Transverse colon (tissue), 4 donors: ENCODE results near the gene IMMP2L. TPM values are rescaled to one million over a fixed set of nuclear protein-coding genes. Genes with fewer than 3 reads are reported as not detected.

Experiments used
- DNase-seq: peaks from one replicate; pipeline ENCODE4 v3.0.0-alpha.2; 2019
- H3K27ac ChIP-seq, 4 donors: fragments of 200-600 bp; sonication (generic); 2 replicates each; pipeline ENCODE4 v1.5.1; 2016 to 2018; ENCODE audit warnings: inconsistent platforms in 4 of 4
- H3K27me3 ChIP-seq: fragments of 200-600 bp; sonication (generic); 2 replicates; pipeline ENCODE4 v1.5.1; 2017; ENCODE audit warnings: inconsistent platforms
- H3K36me3 ChIP-seq, 4 donors: fragments of 200-600 bp; sonication (generic); 2 replicates each; pipeline ENCODE4 v1.5.1; 2017 to 2019; ENCODE audit warnings: inconsistent platforms in 4 of 4
- H3K4me1 ChIP-seq, 4 donors: fragments of 200-600 bp; sonication (generic); 2 replicates each; pipeline ENCODE4 v1.5.1; 2017 to 2020; ENCODE audit warnings: inconsistent platforms in 4 of 4
- H3K4me3 ChIP-seq, 4 donors: fragments of 200-600 bp; sonication (generic); 1 replicate in 1 of 4; 2 replicates in 3 of 4; pipeline versions ENCODE4 v1.5.1 to v1.6.1; 2017 to 2019; ENCODE audit warnings: inconsistent platforms in 4 of 4
- H3K9me3 ChIP-seq, 2 donors: fragments of 200-600 bp; sonication (generic); 2 replicates each; pipeline ENCODE4 v1.5.1; 2017 to 2019; ENCODE audit warnings: inconsistent platforms in 2 of 2
- CTCF ChIP-seq, 5 experiments: fragments of 200-600 bp in 3 of 5; fragments of 450-650 bp in 2 of 5; sonication (generic) in 3 of 5; IDR thresholded peaks; 1 replicate in 2 of 5; 2 replicates in 3 of 5; pipeline ENCODE4 v1.5.1; 2016 to 2017; ENCODE audit warnings: antibody characterized with exemption in 5 of 5, inconsistent platforms in 3 of 5, mild to moderate bottlenecking in 2 of 5, moderate library complexity in 1 of 5
- EP300 ChIP-seq: sonication (generic); formaldehyde crosslinking; IDR thresholded peaks from one replicate; pipeline ENCODE4 v1.6.1; 2017; ENCODE audit warnings: antibody characterized with exemption, low read depth
- POLR2A ChIP-seq: fragments of 450-650 bp; IDR thresholded peaks from one replicate; pipeline ENCODE4 v1.6.1; 2016; ENCODE audit warnings: antibody characterized with exemption, mild to moderate bottlenecking, moderate library complexity
- POLR2AphosphoS5 ChIP-seq, 3 donors: sonication (generic); formaldehyde crosslinking; IDR thresholded peaks; one replicate each; pipeline ENCODE4 v1.6.1; 2016; ENCODE audit warnings: antibody characterized with exemption in 3 of 3
- WGBS, 2 donors: methylation state at CpG; one replicate each; pipeline ENCODE4 v1.1.5; 2018; ENCODE audit warnings: low coverage in 1 of 2; 5-methylcytosine and 5-hydroxymethylcytosine counted together
- in situ Hi-C, 4 donors: fragments of 200-750 bp; cut with MboI; loops; one replicate each; pipeline versions ENCODE4 v1.15.0 to v1.15.1; 2017; ENCODE audit warnings: low sequenced_read_pairs in 3 of 4, low pct_ligation_motif_present in 1 of 4, low pct_unique_long_range_greater_than_20kb in 1 of 4
- intact Hi-C: fragments of 100-400 bp; cut with DNase I; formaldehyde crosslinking; loops from one replicate; pipeline ENCODE4 v1.15.1; 2023; ENCODE audit warnings: low total_unique reads
- total RNA-seq, 4 donors: library from RNA; depleted of rRNA; stranded (reverse); fragments of >200 nt; gene quantifications; one replicate each; pipeline ENCODE4 v1.1.0, GENCODE V29; 2016

Gene IMMP2L
- total RNA-seq, 4 donors from 2014 or later, result 8.6 to 69.6 (median 10.9) TPM

GRCh38 chr7:111014079-111014478 is 548.2 kb downstream of the IMMP2L start:
- Histone ChIP-seq H3K9me3 (no peaks in the 10 kb centered on the region), H3K27me3 (no peaks in the 10 kb centered on the region), H3K4me3 (no peak overlapping the region), H3K27ac (no peak overlapping the region), H3K4me1 (peaks cover 0 to 3% (median 1%) of the 10 kb centered on the region in 4 donors), H3K36me3 (no peaks in the 10 kb centered on the region)
- no peak for DNase-seq
- no peak for TF ChIP-seq POLR2A
- no peak for TF ChIP-seq EP300
- TF ChIP-seq CTCF (IDR thresholded peaks at IDR 0.05), result no peak
- no peak for TF ChIP-seq POLR2AphosphoS5 (IDR thresholded peaks at IDR 0.05)
- intact Hi-C loops (no loop called here), in situ Hi-C loops (no loop called here)
- 93 to 100% methylated on average over 1 to 6 of the region's 6 CpGs for WGBS, 2 donors

GRCh38 chr7:111012799-111013675 is 549.3 kb downstream of the IMMP2L start:
- Histone ChIP-seq H3K4me1 (no peaks in the 10 kb centered on the region), H3K27ac (peak overlapping the region in 1 of 4 donors; percentile 30), H3K27me3 (no peaks in the 10 kb centered on the region), H3K4me3 (no peak overlapping the region), H3K9me3 (no peaks in the 10 kb centered on the region), H3K36me3 (no peaks in the 10 kb centered on the region)
- in situ Hi-C loops (no loop called here), intact Hi-C loops (no loop called here)
- WGBS, 2 donors, result 63 to 67% methylated on average over 3 to 5 of the region's 5 CpGs
- TF ChIP-seq CTCF (IDR thresholded peaks at IDR 0.05) (no peak), EP300 (no peak), POLR2AphosphoS5 (IDR thresholded peaks at IDR 0.05) (no peak), POLR2A (no peak)
- no peak for DNase-seq

GRCh38 chr7:111012149-111012548 is 550.1 kb downstream of the IMMP2L start:
- intact Hi-C loops, result no loop called here
- 48 to 55% methylated on average over 2 of the region's 2 CpGs for WGBS, 2 donors
- in situ Hi-C loops, result no loop called here

GRCh38 chr7:111011520-111011919 is 550.8 kb downstream of the IMMP2L start:
- Histone ChIP-seq H3K27ac (no peak overlapping the region), H3K27me3 (no peaks in the 10 kb centered on the region), H3K4me3 (no peak overlapping the region), H3K36me3 (no peaks in the 10 kb centered on the region), H3K9me3 (no peaks in the 10 kb centered on the region), H3K4me1 (no peaks in the 10 kb centered on the region)
- intact Hi-C loops (no loop called here), in situ Hi-C loops (no loop called here)
- TF ChIP-seq CTCF (IDR thresholded peaks at IDR 0.05) (no peak), POLR2A (no peak), POLR2AphosphoS5 (IDR thresholded peaks at IDR 0.05) (no peak), EP300 (no peak)
- no peak for DNase-seq
- WGBS, 2 donors, result 70 to 78% methylated on average over 3 of the region's 3 CpGs

More at GRCh38 chr7:111012149-111012548, 550.1 kb downstream of the IMMP2L start:
- Histone ChIP-seq H3K27me3 (no peaks in the 10 kb centered on the region), H3K4me1 (no peaks in the 10 kb centered on the region), H3K9me3 (no peaks in the 10 kb centered on the region), H3K27ac (no peak overlapping the region), H3K36me3 (no peaks in the 10 kb centered on the region), H3K4me3 (no peak overlapping the region)
- TF ChIP-seq POLR2AphosphoS5 (IDR thresholded peaks at IDR 0.05) (no peak), CTCF (IDR thresholded peaks at IDR 0.05) (no peak), POLR2A (no peak), EP300 (no peak)
- DNase-seq, result no peak
